Measurements from ENCODE around the gene DNER. TPM values are rescaled to one million over a fixed set of nuclear protein-coding genes. Genes with fewer than 3 reads are reported as not detected.
"Not testable (repeated sequence)": the region's sequence is repeated elsewhere in the genome, so short reads cannot be mapped to it uniquely, and the experiment has no call there.

Gene DNER
- total RNA-seq, 1 donor from 2014 or later, result 1.6 TPM

GRCh38 chr2:229734410-229734809 is 20.1 kb upstream of the DNER start:
- Histone ChIP-seq H3K4me3 (ENCODE audit: low read length in 3 of 3) (no peak overlapping the region), H3K27ac (ENCODE audit: low read depth, low read length) (no peak overlapping the region), H3K36me3 (ENCODE audit: control insufficient read depth in 3 of 3, insufficient read depth in 3 of 3, low read length in 3 of 3) (no peaks in the 10 kb centered on the region), H3K27me3 (ENCODE audit: control insufficient read depth in 3 of 3, insufficient read depth in 3 of 3, low read length in 3 of 3) (no peaks in the 10 kb centered on the region), H3K9me3 (ENCODE audit: control insufficient read depth in 3 of 3, low read length in 3 of 3) (peaks cover 0 to 5% (median 4%) of the 10 kb centered on the region in 3 donors), H3K4me1 (ENCODE audit: control insufficient read depth in 3 of 3, insufficient read depth in 3 of 3, low read length in 3 of 3) (no peaks in the 10 kb centered on the region), H3K9ac (ENCODE audit: low read depth in 1 of 3, low read length in 3 of 3) (no peak overlapping the region)

- H3K36me3 ChIP-seq (ENCODE audit: control insufficient read depth in 3 of 3, insufficient read depth in 3 of 3, low read length in 3 of 3), result no peaks in the 10 kb centered on the region
- no peak overlapping the region for H3K27ac ChIP-seq (ENCODE audit: low read depth, low read length)
- H3K4me3 ChIP-seq (ENCODE audit: low read length in 3 of 3), result no peak overlapping the region
- H3K4me1 ChIP-seq (ENCODE audit: control insufficient read depth in 3 of 3, insufficient read depth in 3 of 3, low read length in 3 of 3), result no peaks in the 10 kb centered on the region
- H3K9me3 ChIP-seq (ENCODE audit: control insufficient read depth in 3 of 3, low read length in 3 of 3), result peaks cover 0 to 5% (median 4%) of the 10 kb centered on the region in 3 donors
- H3K9ac ChIP-seq (ENCODE audit: low read depth in 1 of 3, low read length in 3 of 3), result no peak overlapping the region
- H3K27me3 ChIP-seq (ENCODE audit: control insufficient read depth in 3 of 3, insufficient read depth in 3 of 3, low read length in 3 of 3), result no peaks in the 10 kb centered on the region
Observed at GRCh38 chr2:229733611-229734245, 19.4 kb upstream of the DNER start.

- Histone ChIP-seq H3K9me3 (ENCODE audit: control insufficient read depth in 3 of 3, low read length in 3 of 3) (peaks cover 0 to 4% (median 0%) of the 10 kb centered on the region in 3 donors), H3K27me3 (ENCODE audit: control insufficient read depth in 3 of 3, insufficient read depth in 3 of 3, low read length in 3 of 3) (no peaks in the 10 kb centered on the region), H3K36me3 (ENCODE audit: control insufficient read depth in 3 of 3, insufficient read depth in 3 of 3, low read length in 3 of 3) (no peaks in the 10 kb centered on the region), H3K4me3 (ENCODE audit: low read length in 3 of 3) (no peak overlapping the region), H3K27ac (ENCODE audit: low read depth, low read length) (no peak overlapping the region), H3K4me1 (ENCODE audit: control insufficient read depth in 3 of 3, insufficient read depth in 3 of 3, low read length in 3 of 3) (no peaks in the 10 kb centered on the region), H3K9ac (ENCODE audit: low read depth in 1 of 3, low read length in 3 of 3) (no peak overlapping the region)
Observed at GRCh38 chr2:229732897-229733296, 18.5 kb upstream of the DNER start.

GRCh38 chr2:229731916-229732315 is 17.6 kb upstream of the DNER start:
- H3K9ac ChIP-seq (ENCODE audit: low read depth in 1 of 3, low read length in 3 of 3), result no peak overlapping the region
- no peaks in the 10 kb centered on the region for H3K36me3 ChIP-seq (ENCODE audit: control insufficient read depth in 3 of 3, insufficient read depth in 3 of 3, low read length in 3 of 3)
- H3K4me3 ChIP-seq (ENCODE audit: low read length in 3 of 3), result no peak overlapping the region
- no peaks in the 10 kb centered on the region for H3K4me1 ChIP-seq (ENCODE audit: control insufficient read depth in 3 of 3, insufficient read depth in 3 of 3, low read length in 3 of 3)
- H3K27ac ChIP-seq (ENCODE audit: low read depth, low read length), result no peak overlapping the region
- H3K27me3 ChIP-seq (ENCODE audit: control insufficient read depth in 3 of 3, insufficient read depth in 3 of 3, low read length in 3 of 3), result no peaks in the 10 kb centered on the region
- no peaks in the 10 kb centered on the region for H3K9me3 ChIP-seq (ENCODE audit: control insufficient read depth in 3 of 3, low read length in 3 of 3)

GRCh38 chr2:229731363-229731762 is 17.0 kb upstream of the DNER start:
- Histone ChIP-seq H3K4me1 (ENCODE audit: control insufficient read depth in 3 of 3, insufficient read depth in 3 of 3, low read length in 3 of 3) (no peaks in the 10 kb centered on the region), H3K27me3 (ENCODE audit: control insufficient read depth in 3 of 3, insufficient read depth in 3 of 3, low read length in 3 of 3) (no peaks in the 10 kb centered on the region), H3K36me3 (ENCODE audit: control insufficient read depth in 3 of 3, insufficient read depth in 3 of 3, low read length in 3 of 3) (no peaks in the 10 kb centered on the region), H3K9me3 (ENCODE audit: control insufficient read depth in 3 of 3, low read length in 3 of 3) (no peaks in the 10 kb centered on the region), H3K27ac (ENCODE audit: low read depth, low read length) (no peak overlapping the region), H3K9ac (ENCODE audit: low read depth in 1 of 3, low read length in 3 of 3) (no peak overlapping the region), H3K4me3 (ENCODE audit: low read length in 3 of 3) (no peak overlapping the region)

- H3K9ac ChIP-seq (ENCODE audit: low read depth in 1 of 3, low read length in 3 of 3), result no peak overlapping the region
- no peaks in the 10 kb centered on the region for H3K9me3 ChIP-seq (ENCODE audit: control insufficient read depth in 3 of 3, low read length in 3 of 3)
- no peaks in the 10 kb centered on the region for H3K27me3 ChIP-seq (ENCODE audit: control insufficient read depth in 3 of 3, insufficient read depth in 3 of 3, low read length in 3 of 3)
- no peaks in the 10 kb centered on the region for H3K36me3 ChIP-seq (ENCODE audit: control insufficient read depth in 3 of 3, insufficient read depth in 3 of 3, low read length in 3 of 3)
- H3K4me3 ChIP-seq (ENCODE audit: low read length in 3 of 3), result no peak overlapping the region
- no peak overlapping the region for H3K27ac ChIP-seq (ENCODE audit: low read depth, low read length)
- no peaks in the 10 kb centered on the region for H3K4me1 ChIP-seq (ENCODE audit: control insufficient read depth in 3 of 3, insufficient read depth in 3 of 3, low read length in 3 of 3)
Observed at GRCh38 chr2:229728370-229728769, 14.0 kb upstream of the DNER start.

- Histone ChIP-seq H3K27ac (ENCODE audit: low read depth, low read length) (no peak overlapping the region), H3K36me3 (ENCODE audit: control insufficient read depth in 3 of 3, insufficient read depth in 3 of 3, low read length in 3 of 3) (no peaks in the 10 kb centered on the region), H3K4me3 (ENCODE audit: low read length in 3 of 3) (no peak overlapping the region), H3K9ac (ENCODE audit: low read depth in 1 of 3, low read length in 3 of 3) (no peak overlapping the region), H3K27me3 (ENCODE audit: control insufficient read depth in 3 of 3, insufficient read depth in 3 of 3, low read length in 3 of 3) (no peaks in the 10 kb centered on the region), H3K4me1 (ENCODE audit: control insufficient read depth in 3 of 3, insufficient read depth in 3 of 3, low read length in 3 of 3) (no peaks in the 10 kb centered on the region), H3K9me3 (ENCODE audit: control insufficient read depth in 3 of 3, low read length in 3 of 3) (no peaks in the 10 kb centered on the region)
Observed at GRCh38 chr2:229726643-229727042, 12.3 kb upstream of the DNER start.

- H3K27me3 ChIP-seq (ENCODE audit: control insufficient read depth in 3 of 3, insufficient read depth in 3 of 3, low read length in 3 of 3), result no peaks in the 10 kb centered on the region
- no peak overlapping the region for H3K27ac ChIP-seq (ENCODE audit: low read depth, low read length)
- no peaks in the 10 kb centered on the region for H3K4me1 ChIP-seq (ENCODE audit: control insufficient read depth in 3 of 3, insufficient read depth in 3 of 3, low read length in 3 of 3)
- H3K9ac ChIP-seq (ENCODE audit: low read depth in 1 of 3, low read length in 3 of 3), result no peak overlapping the region
- H3K9me3 ChIP-seq (ENCODE audit: control insufficient read depth in 3 of 3, low read length in 3 of 3), result no peaks in the 10 kb centered on the region
- H3K36me3 ChIP-seq (ENCODE audit: control insufficient read depth in 3 of 3, insufficient read depth in 3 of 3, low read length in 3 of 3), result no peaks in the 10 kb centered on the region
- H3K4me3 ChIP-seq (ENCODE audit: low read length in 3 of 3), result no peak overlapping the region
Observed at GRCh38 chr2:229725716-229726574, 11.6 kb upstream of the DNER start.

GRCh38 chr2:229723192-229723591 is 8.8 kb upstream of the DNER start:
- not testable (repeated sequence) for H3K27me3 ChIP-seq (ENCODE audit: control insufficient read depth in 3 of 3, insufficient read depth in 3 of 3, low read length in 3 of 3); H3K9me3 ChIP-seq (ENCODE audit: control insufficient read depth in 3 of 3, low read length in 3 of 3); H3K4me3 ChIP-seq (ENCODE audit: low read length in 3 of 3); H3K4me1 ChIP-seq (ENCODE audit: control insufficient read depth in 3 of 3, insufficient read depth in 3 of 3, low read length in 3 of 3); H3K36me3 ChIP-seq (ENCODE audit: control insufficient read depth in 3 of 3, insufficient read depth in 3 of 3, low read length in 3 of 3); H3K9ac ChIP-seq (ENCODE audit: low read depth in 1 of 3, low read length in 3 of 3); H3K27ac ChIP-seq (ENCODE audit: low read depth, low read length)

GRCh38 chr2:229719926-229720647 is 5.7 kb upstream of the DNER start:
- Histone ChIP-seq H3K36me3 (ENCODE audit: control insufficient read depth in 3 of 3, insufficient read depth in 3 of 3, low read length in 3 of 3) (no peaks in the 10 kb centered on the region), H3K4me1 (ENCODE audit: control insufficient read depth in 3 of 3, insufficient read depth in 3 of 3, low read length in 3 of 3) (peaks cover 0 to 4% (median 0%) of the 10 kb centered on the region in 3 donors), H3K27ac (ENCODE audit: low read depth, low read length) (no peak overlapping the region), H3K27me3 (ENCODE audit: control insufficient read depth in 3 of 3, insufficient read depth in 3 of 3, low read length in 3 of 3) (peaks cover 21 to 33% (median 23%) of the 10 kb centered on the region in 3 donors), H3K9ac (ENCODE audit: low read depth in 1 of 3, low read length in 3 of 3) (no peak overlapping the region), H3K4me3 (ENCODE audit: low read length in 3 of 3) (no peak overlapping the region), H3K9me3 (ENCODE audit: control insufficient read depth in 3 of 3, low read length in 3 of 3) (no peaks in the 10 kb centered on the region)

Measured in skeletal muscle tissue (tissue), 4 donors.